Measurements from ENCODE around the gene DDAH2. TPM values are rescaled to one million over a fixed set of nuclear protein-coding genes. Genes with fewer than 3 reads are reported as not detected.
A peak's percentile ranks its signal among the peaks of the same experiment; 100 is the strongest.

DDAH2 gene
- total and polyA plus RNA-seq, 12 donors = 35.2 to 117 (median 54.2) TPM

- Histone ChIP-seq H3K27me3 (no peaks in the 10 kb centered on the region), H3K4me1 (peaks cover 7 to 64% (median 55%) of the 10 kb centered on the region in 9 donors), H3K36me3 (peaks cover 0 to 33% (median 17%) of the 10 kb centered on the region in 9 donors), H3K9me3 (no peaks in the 10 kb centered on the region), H3K4me3 (peak overlapping the region in 5 of 10 donors; percentile 66 to 94 (median 82)), H3K27ac (peak overlapping the region in 9 of 10 donors; percentile 53 to 98 (median 96))
- no peak for TF ChIP-seq CTCF (IDR thresholded peaks at IDR 0.05)
- ATAC-seq (no peak), DNase-seq (peak in 1 of 2 donors; percentile 23)
- intact Hi-C loops (cut with DNase I) = loop anchor here in 6 of 10 donors (5.0 to 10.0 kb wide), 6 partner anchors 55 to 97 kb away; partner anchors contain the start of genes HSPA1B (in 1 of the 6), LY6G5C (in 1 of the 6) and VARS1 (in 1 of the 6)
- WGBS, 2 donors = 56 to 58% methylated on average over 7 of the region's 7 CpGs
Measured at GRCh38 chr6:31737315-31737990, 8.4 kb upstream of the DDAH2 start.

DNA sequence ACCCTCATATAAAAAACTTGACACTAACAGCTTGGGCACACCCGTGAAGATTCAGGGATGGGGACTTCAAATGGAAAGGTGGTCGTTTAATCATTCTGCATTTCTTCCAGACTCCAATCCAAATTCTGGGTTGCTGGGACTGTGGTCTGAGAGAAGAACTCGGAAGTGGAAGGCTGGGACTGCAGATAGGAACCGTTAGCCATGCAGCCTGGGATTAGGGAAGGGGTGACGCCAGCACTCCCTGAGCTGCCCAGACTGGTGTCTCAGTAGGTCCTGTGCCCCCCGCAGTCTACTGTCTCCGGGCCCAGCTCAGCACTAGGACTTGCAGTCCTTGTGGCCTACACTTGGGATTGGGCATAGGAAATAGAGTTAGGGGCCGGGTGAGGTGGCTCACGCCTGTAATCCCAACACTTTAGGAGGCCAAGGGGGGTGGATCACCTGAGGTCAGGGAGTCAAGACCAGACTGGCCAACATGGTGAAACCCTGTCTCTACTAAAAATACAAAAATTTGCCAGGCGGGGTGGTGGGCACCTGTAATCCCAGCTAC is 7.7 kb upstream of the DDAH2 start:
- intact Hi-C loops (cut with DNase I) = loop anchor here in 6 of 10 donors (1.0 to 10.0 kb wide), 7 partner anchors 55 to 98 kb away; partner anchors contain the start of genes HSPA1B (in 1 of the 6), LY6G5C (in 1 of the 6) and VARS1 (in 1 of the 6)
- 40% methylated on average over 10 of the region's 10 CpGs for WGBS, 2 donors
- H3K4me3 ChIP-seq = peak overlapping the region; percentile 62 to 94 (median 70)
- H3K4me1 ChIP-seq = peaks cover 7 to 71% (median 60%) of the 10 kb centered on the region in 9 donors
- H3K36me3 ChIP-seq = peaks cover 0 to 33% (median 23%) of the 10 kb centered on the region in 9 donors
- no peak for TF ChIP-seq CTCF (IDR thresholded peaks at IDR 0.05)
- DNase-seq (no peak), ATAC-seq (no peak)
- no peaks in the 10 kb centered on the region for H3K9me3 ChIP-seq
- no peaks in the 10 kb centered on the region for H3K27me3 ChIP-seq
- H3K27ac ChIP-seq = peak overlapping the region; percentile 85 to 98 (median 94)

- peaks cover 7 to 77% (median 67%) of the 10 kb centered on the region in 9 donors for H3K4me1 ChIP-seq
- H3K36me3 ChIP-seq = peaks cover 0 to 35% (median 28%) of the 10 kb centered on the region in 9 donors
- H3K27ac ChIP-seq = peak within 1 kb of the TSS; percentile 85 to 98 (median 94)
Measured at GRCh38 chr6:31736021-31736767, 7.1 kb upstream of the DDAH2 start, which contains the start of gene CLIC1. TSS of gene CLIC1 (minus strand) at chr6:31736530. CDS start at chr6:31736300, 230 bp downstream.

More at GRCh38 chr6:31736021-31736767, 7.1 kb upstream of the DDAH2 start, which contains the start of gene CLIC1:
- no peaks in the 10 kb centered on the region for H3K27me3 ChIP-seq
- TF ChIP-seq CTCF (IDR thresholded peaks at IDR 0.05) = no peak
- ATAC-seq (peak; percentile 48 to 77 (median 69)), DNase-seq (peak; percentile 84 to 89)
- no peaks in the 10 kb centered on the region for H3K9me3 ChIP-seq
- 0 to 1% methylated on average over 24 of the region's 24 CpGs for WGBS, 2 donors
- H3K4me3 ChIP-seq = peak within 1 kb of the TSS; percentile 62 to 94 (median 70)
- intact Hi-C loops (cut with DNase I) = loop anchor here in 6 of 10 donors (1.0 to 10.0 kb wide), 7 partner anchors 54 to 99 kb away; partner anchors contain the start of genes HSPA1B (in 1 of the 6), LY6G5C (in 1 of the 6) and VARS1 (in 1 of the 6)

Measured in heart right ventricle (tissue), 16 donors.